Neural cell (in vitro differentiated cells): Measurements from ENCODE around the gene TAF3.

Experiments used
- CTCF ChIP-seq: fragments of 450-650 bp; IDR thresholded peaks from 2 replicates; pipeline ENCODE4 v1.5.1; 2014; ENCODE audit warnings: antibody characterized with exemption, mild to moderate bottlenecking, moderate library complexity; ENCODE audit not compliant: poor library complexity, severe bottlenecking
- EP300 ChIP-seq: fragments of 450-650 bp; conservative IDR thresholded peaks from 2 replicates; pipeline ENCODE4 v1.6.1; 2014; ENCODE audit warnings: antibody characterized with exemption, mild to moderate bottlenecking, moderate library complexity; ENCODE audit not compliant: poor library complexity, severe bottlenecking
- EZH2 ChIP-seq: fragments of 200-600, 300-800 bp; shearing (Covaris generic), sonication (generic); IDR thresholded peaks from 2 replicates; pipeline ENCODE4 v1.6.1; 2014; ENCODE audit warnings: antibody characterized with exemption, low read length, borderline replicate concordance, mild to moderate bottlenecking; ENCODE audit not compliant: insufficient read depth, poor library complexity, severe bottlenecking
- MXI1 ChIP-seq: fragments of 450-650 bp; conservative IDR thresholded peaks from 2 replicates; pipeline ENCODE4 v1.6.1; 2014; ENCODE audit warnings: antibody characterized with exemption, mild to moderate bottlenecking; ENCODE audit not compliant: poor library complexity, severe bottlenecking
- POLR2AphosphoS5 ChIP-seq: IDR thresholded peaks from 2 replicates; pipeline ENCODE4 v1.6.1; 2012
- RAD21 ChIP-seq: fragments of 450-650 bp; conservative IDR thresholded peaks from 2 replicates; pipeline ENCODE4 v1.6.1; 2014; ENCODE audit warnings: antibody characterized with exemption, mild to moderate bottlenecking, moderate library complexity
- SMC3 ChIP-seq: fragments of 450-650 bp; conservative IDR thresholded peaks from 2 replicates; pipeline ENCODE4 v1.6.1; 2014; ENCODE audit warnings: antibody characterized with exemption, mild to moderate bottlenecking, moderate library complexity; ENCODE audit not compliant: poor library complexity
- TAF1 ChIP-seq: IDR thresholded peaks from 2 replicates; pipeline ENCODE4 v1.6.1; 2012; ENCODE audit warnings: low read depth

DNA sequence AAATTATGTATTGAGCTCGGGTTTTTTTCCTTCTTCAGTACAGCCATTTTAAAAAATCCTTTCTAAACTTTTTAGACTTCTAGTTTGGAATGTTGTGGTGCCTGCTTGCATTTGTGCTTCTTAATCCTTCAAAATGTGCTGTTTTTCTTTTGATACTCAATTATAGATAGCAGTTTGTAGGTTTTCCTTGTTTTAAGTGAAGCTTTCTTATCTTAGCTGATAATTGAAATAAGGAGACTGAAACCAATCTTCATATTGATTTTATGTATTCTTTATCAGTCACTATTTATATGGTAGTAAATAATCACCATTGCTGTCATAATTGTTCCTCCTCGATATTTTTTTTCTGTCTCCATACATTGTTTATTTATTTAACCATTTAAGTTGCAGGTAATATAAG is 56.6 kb downstream of the TAF3 start:
- no peak for TF ChIP-seq CTCF
- no peak for TF ChIP-seq TAF1
- no peak for TF ChIP-seq MXI1
- TF ChIP-seq EZH2, result no peak
- no peak for TF ChIP-seq RAD21
- no peak for TF ChIP-seq POLR2AphosphoS5
- TF ChIP-seq EP300, result no peak
- TF ChIP-seq SMC3, result no peak
